ENCODE measurements around the gene ASTN2.

GRCh38 chr9:117098331-117098730, 316.5 kb downstream of the ASTN2 start:
- TF ChIP-seq CTCF (IDR thresholded peaks at IDR 0.05) (no peak), POLR2A (IDR thresholded peaks at IDR 0.05) (no peak)

All from testis (tissue), 2 donors.